CD4-positive, alpha-beta T cell treated with Interleukin-1 beta for 1 hour (primary cell): ENCODE measurements around the gene ADGRL3.

Experiments
- DNase-seq, 2 donors: peaks; one replicate each; pipeline ENCODE4 v3.0.0-alpha.2; 2020 to 2022

The ADGRL3 gene

GRCh38 chr4:61431131-61431530, 231.0 kb downstream of the ADGRL3 start:
- no peak for DNase-seq

- no peak for DNase-seq
Observed at GRCh38 chr4:61437923-61438322, 237.8 kb downstream of the ADGRL3 start.

- no peak for DNase-seq
Observed at GRCh38 chr4:61440321-61440720, 240.2 kb downstream of the ADGRL3 start.

GRCh38 chr4:61442936-61443335, 242.8 kb downstream of the ADGRL3 start:
- DNase-seq: no peak

- no peak for DNase-seq
Observed at GRCh38 chr4:61443813-61444510, 243.8 kb downstream of the ADGRL3 start.

GRCh38 chr4:61445374-61446063, 245.4 kb downstream of the ADGRL3 start:
- no peak for DNase-seq

GRCh38 chr4:61446941-61447340, 246.8 kb downstream of the ADGRL3 start:
- DNase-seq: no peak

GRCh38 chr4:61447918-61448317, 247.8 kb downstream of the ADGRL3 start:
- no peak for DNase-seq

- DNase-seq: no peak
Observed at GRCh38 chr4:61451935-61452334, 251.8 kb downstream of the ADGRL3 start.

GRCh38 chr4:61461956-61462355, 261.8 kb downstream of the ADGRL3 start:
- DNase-seq: no peak

GRCh38 chr4:61462451-61463326, 262.6 kb downstream of the ADGRL3 start:
- DNase-seq: no peak

GRCh38 chr4:61468024-61468720, 268.0 kb downstream of the ADGRL3 start:
- DNase-seq: no peak

- DNase-seq: no peak
Observed at GRCh38 chr4:61473306-61473705, 273.2 kb downstream of the ADGRL3 start.

GRCh38 chr4:61478340-61478739, 278.2 kb downstream of the ADGRL3 start:
- no peak for DNase-seq

GRCh38 chr4:61485056-61485455, 284.9 kb downstream of the ADGRL3 start:
- no peak for DNase-seq

GRCh38 chr4:61489927-61490326, 289.8 kb downstream of the ADGRL3 start:
- no peak for DNase-seq

GRCh38 chr4:61493041-61493440, 292.9 kb downstream of the ADGRL3 start:
- no peak for DNase-seq

- DNase-seq: no peak
Observed at GRCh38 chr4:61493470-61493869, 293.3 kb downstream of the ADGRL3 start.

- DNase-seq: no peak
Observed at GRCh38 chr4:61500883-61501282, 300.8 kb downstream of the ADGRL3 start.

GRCh38 chr4:61501812-61502211, 301.7 kb downstream of the ADGRL3 start:
- no peak for DNase-seq

- no peak for DNase-seq
Observed at GRCh38 chr4:61505773-61506685, 305.9 kb downstream of the ADGRL3 start.

GRCh38 chr4:61507091-61507490, 307.0 kb downstream of the ADGRL3 start:
- no peak for DNase-seq
